ENCODE measurements around the gene GRWD1.

The GRWD1 gene

GRCh38 chr19:48493718-48494401, 48.1 kb downstream of the GRWD1 start:
- DNase-seq (ENCODE audit: extremely low spot score), result no peak
- TF ChIP-seq L3MBTL2 (conservative IDR thresholded peaks at IDR 0.05), result no peak
- no peak for TF ChIP-seq SP1 (IDR thresholded peaks at IDR 0.05)
- TF ChIP-seq FOXM1 (IDR thresholded peaks at IDR 0.05; ENCODE audit: borderline replicate concordance), result no peak
- no peak for TF ChIP-seq CTBP1 (IDR thresholded peaks at IDR 0.05; ENCODE audit: borderline replicate concordance)
- TF ChIP-seq HDGF (IDR thresholded peaks at IDR 0.05; ENCODE audit: borderline replicate concordance), result no peak
- no peak for TF ChIP-seq NFRKB (IDR thresholded peaks at IDR 0.05)
- TF ChIP-seq FOXA1 (IDR thresholded peaks at IDR 0.05), result no peak
- TF ChIP-seq LEF1 (IDR thresholded peaks at IDR 0.05; ENCODE audit: borderline replicate concordance), result no peak
- TF ChIP-seq TARDBP (IDR thresholded peaks at IDR 0.05), result no peak
- TF ChIP-seq ELF4 (IDR thresholded peaks at IDR 0.05), result no peak
- TF ChIP-seq PKNOX1 (IDR thresholded peaks at IDR 0.05), result no peak
- no peak for TF ChIP-seq ZNF384 (IDR thresholded peaks at IDR 0.05)
- no peak for TF ChIP-seq ARNT (IDR thresholded peaks at IDR 0.05)
- TF ChIP-seq SUZ12 (IDR thresholded peaks at IDR 0.05), result no peak
- no peak for TF ChIP-seq BHLHE40 (IDR thresholded peaks at IDR 0.05; ENCODE audit: borderline replicate concordance)
- no peak for TF ChIP-seq FOXK2 (IDR thresholded peaks at IDR 0.05)
- CTCF ChIA-PET, result interaction anchor here (0.6 to 1.9 kb wide), 3 partner anchors 12 to 223 kb away, joined by 5 to 7 read pairs (median 6); no protein-coding TSS in a partner anchor
- POLR2A ChIA-PET, result interaction anchor here (0.7 to 1.7 kb wide), 12 partner anchors 8 to 290 kb away, joined by 3 to 6 read pairs (median 4); partner anchors contain the start of genes GRWD1, KDELR1, RPL18 and SPHK2

- TF ChIP-seq ARNT (IDR thresholded peaks at IDR 0.05), result no peak
- TF ChIP-seq TARDBP (IDR thresholded peaks at IDR 0.05), result no peak
- TF ChIP-seq FOXM1 (IDR thresholded peaks at IDR 0.05; ENCODE audit: borderline replicate concordance), result no peak
- no peak for TF ChIP-seq FOXK2 (IDR thresholded peaks at IDR 0.05)
- no peak for TF ChIP-seq LEF1 (IDR thresholded peaks at IDR 0.05; ENCODE audit: borderline replicate concordance)
- no peak for TF ChIP-seq BHLHE40 (IDR thresholded peaks at IDR 0.05; ENCODE audit: borderline replicate concordance)
- no peak for TF ChIP-seq NFRKB (IDR thresholded peaks at IDR 0.05)
- no peak for TF ChIP-seq HDGF (IDR thresholded peaks at IDR 0.05; ENCODE audit: borderline replicate concordance)
- TF ChIP-seq FOXA1 (IDR thresholded peaks at IDR 0.05), result no peak
- no peak for TF ChIP-seq CTBP1 (IDR thresholded peaks at IDR 0.05; ENCODE audit: borderline replicate concordance)
- TF ChIP-seq ELF4 (IDR thresholded peaks at IDR 0.05), result no peak
- TF ChIP-seq ZNF384 (IDR thresholded peaks at IDR 0.05), result no peak
- TF ChIP-seq PKNOX1 (IDR thresholded peaks at IDR 0.05), result no peak
- TF ChIP-seq SUZ12 (IDR thresholded peaks at IDR 0.05), result no peak
- TF ChIP-seq L3MBTL2 (conservative IDR thresholded peaks at IDR 0.05), result no peak
- TF ChIP-seq SP1 (IDR thresholded peaks at IDR 0.05), result no peak
- CTCF ChIA-PET, result no interaction called here
- POLR2A ChIA-PET, result interaction anchor here (1.0 kb wide), 1 partner anchor 131 kb away, joined by 3 read pairs; the partner anchor contains the start of genes SYNGR4 and TMEM143
- no peak for DNase-seq (ENCODE audit: extremely low spot score)
These were observed 49.6 kb downstream of the GRWD1 start for GRCh38 chr19:48495396-48495795.

- ChIA-PET CTCF (no interaction called here), POLR2A (no interaction called here)
- no peak for TF ChIP-seq BHLHE40 (IDR thresholded peaks at IDR 0.05; ENCODE audit: borderline replicate concordance)
- no peak for TF ChIP-seq CTBP1 (IDR thresholded peaks at IDR 0.05; ENCODE audit: borderline replicate concordance)
- no peak for TF ChIP-seq PKNOX1 (IDR thresholded peaks at IDR 0.05)
- no peak for DNase-seq (ENCODE audit: extremely low spot score)
These were observed 51.4 kb downstream of the GRWD1 start for GRCh38 chr19:48496959-48497727.

- ChIA-PET CTCF (no interaction called here), POLR2A (no interaction called here)
- TF ChIP-seq HDGF (IDR thresholded peaks at IDR 0.05; ENCODE audit: borderline replicate concordance) (no peak), BHLHE40 (IDR thresholded peaks at IDR 0.05; ENCODE audit: borderline replicate concordance) (no peak), PKNOX1 (IDR thresholded peaks at IDR 0.05) (no peak), SUZ12 (IDR thresholded peaks at IDR 0.05) (no peak), TARDBP (IDR thresholded peaks at IDR 0.05) (no peak), L3MBTL2 (conservative IDR thresholded peaks at IDR 0.05) (no peak), LEF1 (IDR thresholded peaks at IDR 0.05; ENCODE audit: borderline replicate concordance) (no peak), NFRKB (IDR thresholded peaks at IDR 0.05) (no peak), CTBP1 (IDR thresholded peaks at IDR 0.05; ENCODE audit: borderline replicate concordance) (no peak)
- no peak for DNase-seq (ENCODE audit: extremely low spot score)
These were observed 52.2 kb downstream of the GRWD1 start for GRCh38 chr19:48497728-48498594.

All from HEK293T (cell line).